22Rv1 (cell line): Measurements from ENCODE around the gene HEMGN.
"Not testable (repeated sequence)": the region's sequence is repeated elsewhere in the genome, so short reads cannot be mapped to it uniquely, and the experiment has no call there.

Source experiments
- H3K27ac ChIP-seq: fragments of 450-650 bp; 2 replicates; pipeline ENCODE4 v1.5.1; 2017
- ZFX ChIP-seq: fragments of 450-650 bp; IDR thresholded peaks from 2 replicates; pipeline ENCODE4 v1.6.1; 2017; ENCODE audit warnings: antibody characterized with exemption, borderline replicate concordance
- TF ChIP-seq, protein P1 (sequence below): fragments of 450-650 bp; IDR thresholded peaks from 2 replicates; pipeline ENCODE4 v1.5.1; 2017; ENCODE audit warnings: mild to moderate bottlenecking

Gene HEMGN

DNA sequence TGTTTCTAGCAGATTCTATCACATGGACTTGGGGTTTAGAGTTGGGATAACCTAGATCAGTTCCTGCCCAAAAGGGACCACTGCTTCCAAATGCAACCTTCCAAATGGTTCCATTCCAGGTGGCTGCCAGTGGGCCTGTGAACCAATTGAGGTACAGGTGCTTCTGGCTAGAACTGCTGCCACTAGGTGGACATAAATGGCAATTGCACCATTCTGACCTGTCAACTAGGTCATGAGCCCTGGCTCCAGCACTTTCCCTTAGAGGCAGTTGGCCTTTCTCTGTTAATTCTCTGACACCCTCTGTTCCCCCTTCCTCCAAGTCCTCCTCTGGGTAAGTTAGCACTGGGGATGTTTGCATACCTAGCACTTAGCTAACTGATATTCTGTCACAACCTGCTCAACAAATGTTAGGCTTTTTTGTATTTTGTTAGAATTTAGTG lies 16.6 kb upstream of the HEMGN start:
- no peak overlapping the region for H3K27ac ChIP-seq
- no peak for TF ChIP-seq ZFX
- TF ChIP-seq, protein P1, sequence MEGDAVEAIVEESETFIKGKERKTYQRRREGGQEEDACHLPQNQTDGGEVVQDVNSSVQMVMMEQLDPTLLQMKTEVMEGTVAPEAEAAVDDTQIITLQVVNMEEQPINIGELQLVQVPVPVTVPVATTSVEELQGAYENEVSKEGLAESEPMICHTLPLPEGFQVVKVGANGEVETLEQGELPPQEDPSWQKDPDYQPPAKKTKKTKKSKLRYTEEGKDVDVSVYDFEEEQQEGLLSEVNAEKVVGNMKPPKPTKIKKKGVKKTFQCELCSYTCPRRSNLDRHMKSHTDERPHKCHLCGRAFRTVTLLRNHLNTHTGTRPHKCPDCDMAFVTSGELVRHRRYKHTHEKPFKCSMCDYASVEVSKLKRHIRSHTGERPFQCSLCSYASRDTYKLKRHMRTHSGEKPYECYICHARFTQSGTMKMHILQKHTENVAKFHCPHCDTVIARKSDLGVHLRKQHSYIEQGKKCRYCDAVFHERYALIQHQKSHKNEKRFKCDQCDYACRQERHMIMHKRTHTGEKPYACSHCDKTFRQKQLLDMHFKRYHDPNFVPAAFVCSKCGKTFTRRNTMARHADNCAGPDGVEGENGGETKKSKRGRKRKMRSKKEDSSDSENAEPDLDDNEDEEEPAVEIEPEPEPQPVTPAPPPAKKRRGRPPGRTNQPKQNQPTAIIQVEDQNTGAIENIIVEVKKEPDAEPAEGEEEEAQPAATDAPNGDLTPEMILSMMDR, result peak; percentile 84

GRCh38 chr9:97950873-97951272 lies 12.9 kb upstream of the HEMGN start:
- H3K27ac ChIP-seq, result not testable (repeated sequence)

DNA sequence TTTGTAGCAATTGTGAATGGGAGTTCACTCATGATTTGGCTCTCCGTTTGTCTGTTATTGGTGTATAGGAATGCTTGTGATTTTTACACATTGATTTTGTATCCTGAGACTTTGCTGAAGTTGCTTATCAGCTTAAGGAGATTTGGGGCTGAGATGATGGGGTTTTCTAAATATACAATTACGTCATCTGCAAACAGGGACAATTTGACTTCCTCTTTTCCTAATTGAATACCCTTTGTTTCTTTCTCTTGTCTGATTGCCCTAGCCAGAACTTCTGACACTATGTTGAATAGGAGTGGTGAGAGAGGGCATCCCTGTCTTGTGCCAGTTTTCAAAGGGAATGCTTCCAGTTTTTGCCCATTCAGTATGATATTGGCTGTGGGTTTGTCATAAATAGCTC lies 9.1 kb upstream of the HEMGN start:
- not testable (repeated sequence) for H3K27ac ChIP-seq

- not testable (repeated sequence) for H3K27ac ChIP-seq
These were observed 7.5 kb upstream of the HEMGN start for GRCh38 chr9:97945470-97945869.

DNA sequence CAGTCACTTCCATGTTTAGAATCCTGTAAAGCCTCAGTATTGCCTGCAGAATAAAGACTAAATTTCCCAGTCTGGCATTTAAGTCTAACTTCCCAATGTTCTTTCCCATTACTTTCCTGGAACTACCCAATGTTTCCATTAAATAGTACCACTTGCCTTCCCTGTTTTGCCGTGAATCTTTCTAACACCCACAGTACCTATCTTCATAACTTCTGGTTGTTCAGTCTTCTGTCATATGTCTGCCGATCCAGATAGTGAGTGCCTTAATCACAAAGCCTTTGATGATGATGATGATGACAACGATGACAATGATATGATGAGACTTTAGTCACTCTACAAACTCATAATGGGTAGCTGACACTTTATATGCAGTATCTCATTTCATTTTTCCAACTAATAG lies 6.6 kb upstream of the HEMGN start:
- TF ChIP-seq, protein P1, result no peak
- TF ChIP-seq ZFX, result no peak
- H3K27ac ChIP-seq, result no peak overlapping the region

GRCh38 chr9:97943308-97943855 lies 5.4 kb upstream of the HEMGN start:
- no peak for TF ChIP-seq ZFX
- TF ChIP-seq, protein P1, result no peak
- H3K27ac ChIP-seq, result no peak overlapping the region

DNA sequence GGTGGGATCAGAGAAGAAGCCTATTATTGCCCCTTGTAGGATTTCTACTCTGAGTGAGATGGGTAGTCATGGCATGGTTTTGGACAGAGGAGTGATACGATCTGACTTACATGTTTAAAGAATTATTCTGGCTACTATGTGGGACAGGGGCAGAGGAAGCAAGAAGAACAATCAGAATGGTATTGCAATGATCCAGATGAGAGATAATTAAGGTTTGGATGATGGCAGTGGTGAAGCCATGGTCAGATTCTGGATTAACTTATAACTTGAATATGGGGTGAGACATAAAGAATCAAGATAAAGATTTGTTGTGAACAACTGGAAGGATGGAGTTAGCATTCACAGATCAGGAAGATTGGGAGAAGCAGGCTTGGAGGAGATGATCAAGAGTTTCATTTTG lies 3.4 kb upstream of the HEMGN start:
- H3K27ac ChIP-seq, result no peak overlapping the region
- TF ChIP-seq, protein P1, result no peak
- no peak for TF ChIP-seq ZFX

DNA sequence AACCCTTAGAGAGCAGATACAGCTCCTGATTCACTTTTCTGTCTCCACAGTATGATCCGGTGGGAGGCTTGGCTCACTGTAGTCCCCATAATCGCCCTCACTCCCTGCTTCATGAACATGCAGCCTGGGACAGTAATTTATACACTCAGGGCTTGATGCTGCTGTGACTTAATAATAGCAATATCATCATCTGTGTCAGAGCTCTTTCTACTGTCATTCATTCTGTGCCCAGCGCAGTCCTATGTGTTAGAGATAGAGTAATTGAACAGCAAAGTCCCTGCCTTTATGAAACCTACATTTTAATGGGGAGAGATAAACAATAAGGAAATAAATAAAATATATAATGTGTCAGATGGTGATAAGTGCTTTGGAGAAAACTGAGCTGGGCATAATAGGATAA lies 2.8 kb upstream of the HEMGN start:
- no peak for TF ChIP-seq ZFX
- no peak overlapping the region for H3K27ac ChIP-seq

GRCh38 chr9:97940233-97940632 lies 2.3 kb upstream of the HEMGN start:
- no peak for TF ChIP-seq ZFX
- TF ChIP-seq, protein P1, result no peak

DNA sequence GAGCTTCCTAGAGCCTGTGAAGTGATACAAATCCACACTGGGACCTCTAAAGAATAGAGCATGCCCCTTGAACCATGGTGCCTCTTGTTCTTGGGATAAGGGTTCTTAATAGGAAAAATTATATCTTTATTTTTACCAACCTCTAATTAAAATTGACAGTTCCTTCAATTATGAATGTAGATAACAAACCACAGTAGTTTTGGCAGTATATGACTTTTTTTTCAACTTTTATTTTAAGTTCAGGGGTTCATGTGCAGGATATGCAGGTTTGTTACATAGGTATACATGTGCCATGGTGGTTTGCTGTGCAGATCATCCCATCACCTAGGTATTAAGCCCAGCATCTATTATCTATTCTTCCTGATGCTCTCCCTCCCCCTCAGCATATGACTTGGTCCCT lies 974 bp downstream of the HEMGN start:
- H3K27ac ChIP-seq, result no peak overlapping the region
- no peak for TF ChIP-seq ZFX
- TF ChIP-seq, protein P1, result no peak

More at GRCh38 chr9:97940233-97940632, 2.3 kb upstream of the HEMGN start:
- H3K27ac ChIP-seq, result no peak overlapping the region
